IPS-NIHi7 (cell line): ENCODE data around the gene KAT8.
"Not testable (repeated sequence)": the region's sequence is repeated elsewhere in the genome, so short reads cannot be mapped to it uniquely, and the experiment has no call there.

Source experiments
- DNase-seq: peaks from one replicate; pipeline ENCODE4 v3.0.0; 2012; ENCODE audit warnings: mixed read lengths; ENCODE audit errors: extremely low spot score

The KAT8 gene

GRCh38 chr16:31083981-31084380 is 33.5 kb upstream of the KAT8 start:
- DNase-seq: no peak

GRCh38 chr16:31084584-31085302 is 32.7 kb upstream of the KAT8 start:
- DNase-seq: no peak

- DNase-seq: no peak
Measured at GRCh38 chr16:31085411-31085810, 32.1 kb upstream of the KAT8 start.

- DNase-seq: no peak
Measured at GRCh38 chr16:31085873-31086628, 31.4 kb upstream of the KAT8 start.

- DNase-seq: no peak
Measured at GRCh38 chr16:31086629-31086906, 30.9 kb upstream of the KAT8 start.

GRCh38 chr16:31087481-31087880 is 30.0 kb upstream of the KAT8 start:
- no peak for DNase-seq

GRCh38 chr16:31087971-31088370 is 29.5 kb upstream of the KAT8 start:
- no peak for DNase-seq

- no peak for DNase-seq
Measured at GRCh38 chr16:31088459-31089183, 28.8 kb upstream of the KAT8 start, which contains the start of gene PRSS53. Gene PRSS53, minus strand, starts transcription at chr16:31088943. Its CDS starts 134 bp downstream, at chr16:31088809.

- no peak for DNase-seq
Measured at GRCh38 chr16:31089199-31089598, 28.3 kb upstream of the KAT8 start.

GRCh38 chr16:31090540-31090939 is 26.9 kb upstream of the KAT8 start:
- no peak for DNase-seq

- no peak for DNase-seq
Measured at GRCh38 chr16:31092330-31092729, 25.1 kb upstream of the KAT8 start.

- DNase-seq: peak; percentile 65
Measured at GRCh38 chr16:31093132-31093703, 24.2 kb upstream of the KAT8 start.

GRCh38 chr16:31094088-31094423 is 23.4 kb upstream of the KAT8 start:
- no peak for DNase-seq

GRCh38 chr16:31094424-31095120 is 22.9 kb upstream of the KAT8 start, which contains the start of gene VKORC1:
Gene VKORC1, minus strand, starts transcription at chr16:31094797. Its CDS starts 68 bp downstream, at chr16:31094729.
- peak; percentile 95 for DNase-seq

GRCh38 chr16:31099860-31100638 is 17.4 kb upstream of the KAT8 start:
- no peak for DNase-seq

- not testable (repeated sequence) for DNase-seq
Measured at GRCh38 chr16:31100876-31101641, 16.4 kb upstream of the KAT8 start.

- DNase-seq: peak; percentile 84
Measured at GRCh38 chr16:31105677-31106213, 11.7 kb upstream of the KAT8 start.

GRCh38 chr16:31106509-31107464 is 10.7 kb upstream of the KAT8 start:
- no peak for DNase-seq

GRCh38 chr16:31107465-31107867 is 10.0 kb upstream of the KAT8 start:
- no peak for DNase-seq
